NAMALWA (cell line): Measurements from ENCODE around the gene GAL.
A peak's percentile ranks its signal among the peaks of the same experiment; 100 is the strongest.
"Not testable (repeated sequence)": the region's sequence is repeated elsewhere in the genome, so short reads cannot be mapped to it uniquely, and the experiment has no call there.

Experiments used
- DNase-seq: peaks from one replicate; pipeline ENCODE4 v3.0.0-alpha.2; 2015; ENCODE audit warnings: low spot score

Gene GAL

GRCh38 chr11:68684385-68685356 is at the start of gene GAL:
Gene GAL (plus strand): TSS chr11:68684544. CDS start chr11:68684924, 380 bp downstream.
- no peak for DNase-seq

- DNase-seq, result not testable (repeated sequence)
Observed at GRCh38 chr11:68634606-68635005, 49.7 kb upstream of the GAL start.

- not testable (repeated sequence) for DNase-seq
Observed at GRCh38 chr11:68635172-68635571, 49.2 kb upstream of the GAL start.

- not testable (repeated sequence) for DNase-seq
Observed at GRCh38 chr11:68635883-68636282, 48.5 kb upstream of the GAL start.

GRCh38 chr11:68639322-68639721 is 45.0 kb upstream of the GAL start:
- DNase-seq, result not testable (repeated sequence)

- DNase-seq, result no peak
Observed at GRCh38 chr11:68641880-68642279, 42.5 kb upstream of the GAL start.

- no peak for DNase-seq
Observed at GRCh38 chr11:68643585-68643984, 40.8 kb upstream of the GAL start.

- DNase-seq, result no peak
Observed at GRCh38 chr11:68646832-68647231, 37.5 kb upstream of the GAL start.

GRCh38 chr11:68649851-68650555 is 34.3 kb upstream of the GAL start:
- no peak for DNase-seq

- DNase-seq, result no peak
Observed at GRCh38 chr11:68650801-68651200, 33.5 kb upstream of the GAL start.

- no peak for DNase-seq
Observed at GRCh38 chr11:68651208-68651984, 32.9 kb upstream of the GAL start.

GRCh38 chr11:68651985-68652682 is 32.2 kb upstream of the GAL start:
- no peak for DNase-seq

- peak; percentile 34 for DNase-seq
Observed at GRCh38 chr11:68652683-68653156, 31.6 kb upstream of the GAL start.

GRCh38 chr11:68653486-68654430 is 30.6 kb upstream of the GAL start:
- no peak for DNase-seq

GRCh38 chr11:68654978-68655377 is 29.4 kb upstream of the GAL start:
- no peak for DNase-seq

GRCh38 chr11:68655406-68655805 is 28.9 kb upstream of the GAL start:
- DNase-seq, result no peak

GRCh38 chr11:68655806-68656205 is 28.5 kb upstream of the GAL start:
- DNase-seq, result no peak

- DNase-seq, result no peak
Observed at GRCh38 chr11:68657021-68657780, 27.1 kb upstream of the GAL start.

GRCh38 chr11:68658097-68658496 is 26.2 kb upstream of the GAL start:
- no peak for DNase-seq

- DNase-seq, result no peak
Observed at GRCh38 chr11:68658661-68659060, 25.7 kb upstream of the GAL start.
